Measurements from ENCODE around the gene FAM200B.

FAM200B gene

DNA sequence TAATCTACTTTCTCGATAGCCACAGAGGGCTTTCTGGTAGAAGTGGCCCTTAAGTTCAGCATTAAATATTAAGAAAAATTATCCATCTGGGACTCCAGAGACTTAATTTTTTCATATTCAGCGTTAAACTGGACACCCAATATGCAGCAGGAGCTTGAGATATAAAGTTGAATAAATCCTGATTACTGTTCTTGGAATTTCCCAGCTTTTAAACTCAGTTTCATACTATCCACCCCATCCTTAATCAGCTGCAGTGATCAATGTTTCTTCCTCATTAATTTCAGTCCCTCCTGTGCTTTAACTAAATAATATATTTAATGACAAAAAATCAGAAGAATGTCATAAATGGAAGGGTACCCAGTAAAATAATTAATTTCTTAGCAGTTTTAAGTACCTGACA lies 22.8 kb upstream of the FAM200B start:
- peaks cover 10% of the 10 kb centered on the region for H3K79me2 ChIP-seq (ENCODE audit: low read length)
- H3K4me1 ChIP-seq (ENCODE audit: low read length): peaks cover 11% of the 10 kb centered on the region
- no peak overlapping the region for H2AFZ ChIP-seq (ENCODE audit: low read depth, low read length)
- no peak overlapping the region for H3K27ac ChIP-seq (ENCODE audit: low read length)
- H3K4me3 ChIP-seq (ENCODE audit: low read length): no peak overlapping the region
- H3K36me3 ChIP-seq (replicated peaks; ENCODE audit: low read depth, low read length): no peaks in the 10 kb centered on the region
- H4K20me1 ChIP-seq (ENCODE audit: insufficient read depth, low read length): no peaks in the 10 kb centered on the region
- H3K4me2 ChIP-seq (ENCODE audit: low read length): no peak overlapping the region
- no peaks in the 10 kb centered on the region for H3K27me3 ChIP-seq (ENCODE audit: low read depth, low read length)
- TF ChIP-seq, protein P1, sequence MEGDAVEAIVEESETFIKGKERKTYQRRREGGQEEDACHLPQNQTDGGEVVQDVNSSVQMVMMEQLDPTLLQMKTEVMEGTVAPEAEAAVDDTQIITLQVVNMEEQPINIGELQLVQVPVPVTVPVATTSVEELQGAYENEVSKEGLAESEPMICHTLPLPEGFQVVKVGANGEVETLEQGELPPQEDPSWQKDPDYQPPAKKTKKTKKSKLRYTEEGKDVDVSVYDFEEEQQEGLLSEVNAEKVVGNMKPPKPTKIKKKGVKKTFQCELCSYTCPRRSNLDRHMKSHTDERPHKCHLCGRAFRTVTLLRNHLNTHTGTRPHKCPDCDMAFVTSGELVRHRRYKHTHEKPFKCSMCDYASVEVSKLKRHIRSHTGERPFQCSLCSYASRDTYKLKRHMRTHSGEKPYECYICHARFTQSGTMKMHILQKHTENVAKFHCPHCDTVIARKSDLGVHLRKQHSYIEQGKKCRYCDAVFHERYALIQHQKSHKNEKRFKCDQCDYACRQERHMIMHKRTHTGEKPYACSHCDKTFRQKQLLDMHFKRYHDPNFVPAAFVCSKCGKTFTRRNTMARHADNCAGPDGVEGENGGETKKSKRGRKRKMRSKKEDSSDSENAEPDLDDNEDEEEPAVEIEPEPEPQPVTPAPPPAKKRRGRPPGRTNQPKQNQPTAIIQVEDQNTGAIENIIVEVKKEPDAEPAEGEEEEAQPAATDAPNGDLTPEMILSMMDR (IDR thresholded peaks at IDR 0.05; ENCODE audit: low read depth, low read length): no peak
- TF ChIP-seq EZH2phosphoT487 (IDR thresholded peaks at IDR 0.05; ENCODE audit: low read depth): no peak
- no peak overlapping the region for H3K9ac ChIP-seq (ENCODE audit: low read length)
- H3K9me3 ChIP-seq (ENCODE audit: insufficient read depth, low read length): no peaks in the 10 kb centered on the region

DNA sequence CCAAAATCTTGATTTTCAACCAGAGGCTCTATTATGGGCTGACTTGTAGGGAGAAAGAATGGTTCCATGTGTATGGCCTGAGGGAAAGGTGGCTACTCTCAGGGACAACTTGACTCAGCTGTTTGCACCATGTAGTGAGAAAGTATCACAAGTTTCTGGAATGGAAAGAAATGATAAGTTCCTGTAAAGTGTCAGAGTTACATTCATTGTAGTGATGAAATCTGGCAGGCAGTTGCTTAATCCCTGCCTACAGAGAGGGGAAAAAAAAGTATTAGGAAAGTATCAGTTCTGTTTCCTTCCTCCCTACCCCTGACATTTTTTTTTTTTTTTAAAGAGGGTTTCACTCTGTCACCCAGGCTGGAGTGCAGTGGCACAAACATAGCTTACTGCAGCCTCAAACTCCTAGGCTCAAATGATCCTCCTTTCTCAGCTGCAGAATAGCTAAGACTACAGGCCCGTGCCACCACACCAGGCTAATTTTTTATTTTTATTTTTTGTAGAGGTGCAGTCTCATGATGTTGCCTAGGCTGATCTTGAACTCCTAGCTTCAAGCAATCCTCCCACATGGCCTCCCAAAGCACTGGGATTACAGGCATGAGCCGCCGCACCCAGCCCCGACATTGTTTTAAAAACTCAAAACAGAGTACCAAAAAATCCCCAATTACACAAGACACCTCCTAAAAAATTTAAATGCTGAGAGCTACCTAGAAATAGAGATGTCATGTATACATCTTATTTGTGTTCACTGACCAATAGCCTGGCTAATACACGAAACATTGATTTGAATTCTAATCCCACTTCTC lies 21.7 kb upstream of the FAM200B start:
- Histone ChIP-seq H3K4me2 (ENCODE audit: low read length) (no peak overlapping the region), H3K36me3 (replicated peaks; ENCODE audit: low read depth, low read length) (no peaks in the 10 kb centered on the region), H3K9me3 (ENCODE audit: insufficient read depth, low read length) (no peaks in the 10 kb centered on the region), H3K9ac (ENCODE audit: low read length) (no peak overlapping the region), H3K4me1 (ENCODE audit: low read length) (peaks cover 6% of the 10 kb centered on the region; the same call in 1 of the 2 replicates), H2AFZ (ENCODE audit: low read depth, low read length) (no peak overlapping the region), H4K20me1 (ENCODE audit: insufficient read depth, low read length) (no peaks in the 10 kb centered on the region), H3K4me3 (ENCODE audit: low read length) (no peak overlapping the region), H3K27me3 (ENCODE audit: low read depth, low read length) (no peaks in the 10 kb centered on the region), H3K79me2 (ENCODE audit: low read length) (no peaks in the 10 kb centered on the region; the same call in 1 of the 2 replicates), H3K27ac (ENCODE audit: low read length) (no peak overlapping the region)
- no peak for TF ChIP-seq EZH2phosphoT487 (IDR thresholded peaks at IDR 0.05; ENCODE audit: low read depth)
- TF ChIP-seq, protein P1 (IDR thresholded peaks at IDR 0.05; ENCODE audit: low read depth, low read length): no peak

DNA sequence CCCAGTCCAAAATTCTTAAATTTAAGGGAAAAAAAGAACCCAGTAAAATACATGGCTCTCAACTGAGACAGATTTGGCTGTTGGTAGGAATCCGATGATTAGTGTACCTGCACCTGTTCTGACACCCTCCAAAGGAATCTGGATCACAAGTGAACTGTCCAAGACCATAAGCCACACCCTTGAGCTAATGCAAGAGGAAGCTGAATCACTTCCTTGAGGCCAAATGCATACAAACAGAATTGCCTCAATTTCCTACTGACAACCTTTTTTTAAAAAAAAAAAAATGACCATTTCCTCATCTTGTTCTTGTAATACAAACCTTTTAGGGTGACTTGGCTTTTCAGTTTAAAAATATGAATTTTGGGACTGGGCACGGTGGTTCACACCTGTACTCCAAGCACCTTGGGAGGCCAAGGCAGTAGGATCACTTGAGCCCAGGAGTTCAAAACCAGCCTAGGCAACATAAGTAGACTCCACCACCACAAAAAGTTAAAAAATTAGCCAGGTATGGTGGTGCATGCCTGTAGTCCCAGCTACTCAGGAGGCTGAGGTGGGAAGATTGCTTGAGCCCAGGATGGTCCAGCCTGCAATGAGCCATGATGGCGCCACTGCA lies 15.8 kb upstream of the FAM200B start:
- no peak for TF ChIP-seq EZH2phosphoT487 (IDR thresholded peaks at IDR 0.05; ENCODE audit: low read depth)
- peaks cover 3% of the 10 kb centered on the region for H3K36me3 ChIP-seq (replicated peaks; ENCODE audit: low read depth, low read length)
- H3K79me2 ChIP-seq (ENCODE audit: low read length): no peaks in the 10 kb centered on the region

DNA sequence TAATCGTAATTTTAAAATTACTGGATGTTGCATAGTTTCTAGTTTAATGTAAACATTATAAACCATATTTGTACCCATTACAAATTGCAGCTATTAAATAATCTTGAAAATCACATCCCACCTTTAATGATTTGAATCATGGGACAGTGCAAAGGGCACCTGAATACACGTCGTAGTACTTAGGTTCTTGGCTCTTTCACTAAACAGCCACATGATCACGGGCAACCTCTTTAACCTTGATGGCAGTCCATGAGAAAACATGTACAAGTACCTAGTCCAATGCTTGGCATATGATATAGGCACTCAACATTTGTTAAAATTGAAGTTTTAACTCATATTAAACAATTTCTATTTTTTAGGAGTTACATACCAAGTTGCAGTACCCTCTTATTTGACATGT lies 14.6 kb upstream of the FAM200B start:
- no peak overlapping the region for H3K4me2 ChIP-seq (ENCODE audit: low read length)
- H2AFZ ChIP-seq (ENCODE audit: low read depth, low read length): no peak overlapping the region
- no peak overlapping the region for H3K4me3 ChIP-seq (ENCODE audit: low read length)
- no peak for TF ChIP-seq EZH2phosphoT487 (IDR thresholded peaks at IDR 0.05; ENCODE audit: low read depth)
- TF ChIP-seq, protein P1 (IDR thresholded peaks at IDR 0.05; ENCODE audit: low read depth, low read length): no peak
- no peak overlapping the region for H3K9ac ChIP-seq (ENCODE audit: low read length)
- peaks cover 3% of the 10 kb centered on the region for H3K36me3 ChIP-seq (replicated peaks; ENCODE audit: low read depth, low read length)
- H3K27ac ChIP-seq (ENCODE audit: low read length): no peak overlapping the region
- no peaks in the 10 kb centered on the region for H3K27me3 ChIP-seq (ENCODE audit: low read depth, low read length)
- no peaks in the 10 kb centered on the region for H3K4me1 ChIP-seq (ENCODE audit: low read length)
- H4K20me1 ChIP-seq (ENCODE audit: insufficient read depth, low read length): no peaks in the 10 kb centered on the region
- H3K79me2 ChIP-seq (ENCODE audit: low read length): no peaks in the 10 kb centered on the region
- H3K9me3 ChIP-seq (ENCODE audit: insufficient read depth, low read length): no peaks in the 10 kb centered on the region

More for the DNA sequence above, 15.8 kb upstream of the FAM200B start:
- no peaks in the 10 kb centered on the region for H3K4me1 ChIP-seq (ENCODE audit: low read length)
- H3K27me3 ChIP-seq (ENCODE audit: low read depth, low read length): no peaks in the 10 kb centered on the region
- no peak overlapping the region for H3K9ac ChIP-seq (ENCODE audit: low read length)
- H3K4me3 ChIP-seq (ENCODE audit: low read length): no peak overlapping the region
- no peak overlapping the region for H3K27ac ChIP-seq (ENCODE audit: low read length)
- no peak overlapping the region for H2AFZ ChIP-seq (ENCODE audit: low read depth, low read length)
- H4K20me1 ChIP-seq (ENCODE audit: insufficient read depth, low read length): no peaks in the 10 kb centered on the region
- H3K4me2 ChIP-seq (ENCODE audit: low read length): no peak overlapping the region
- H3K9me3 ChIP-seq (ENCODE audit: insufficient read depth, low read length): no peaks in the 10 kb centered on the region

All from OCI-LY3 (cell line).